Endothelial cell of umbilical vein (primary cell): Measurements from ENCODE around the gene PALM.

Source experiments
- JUN ChIP-seq: IDR thresholded peaks from 2 replicates; pipeline ENCODE4 v1.6.1; 2011; ENCODE audit warnings: borderline replicate concordance, low read depth; ENCODE audit not compliant: insufficient read length, insufficient read depth
- TF ChIP-seq, protein P1 (sequence below), 2 donors: IDR thresholded peaks; 1 replicate in 1 of 2; 2 replicates in 1 of 2; pipeline ENCODE4 v1.5.1; 2011; ENCODE audit warnings: low read length in 2 of 2, mild to moderate bottlenecking in 2 of 2, moderate library complexity in 2 of 2, control low read depth in 1 of 2, inconsistent platforms in 1 of 2, low read depth in 1 of 2; ENCODE audit not compliant: insufficient read depth in 1 of 2; ENCODE audit errors: extremely low read depth in 1 of 2

- TF ChIP-seq, protein P1, sequence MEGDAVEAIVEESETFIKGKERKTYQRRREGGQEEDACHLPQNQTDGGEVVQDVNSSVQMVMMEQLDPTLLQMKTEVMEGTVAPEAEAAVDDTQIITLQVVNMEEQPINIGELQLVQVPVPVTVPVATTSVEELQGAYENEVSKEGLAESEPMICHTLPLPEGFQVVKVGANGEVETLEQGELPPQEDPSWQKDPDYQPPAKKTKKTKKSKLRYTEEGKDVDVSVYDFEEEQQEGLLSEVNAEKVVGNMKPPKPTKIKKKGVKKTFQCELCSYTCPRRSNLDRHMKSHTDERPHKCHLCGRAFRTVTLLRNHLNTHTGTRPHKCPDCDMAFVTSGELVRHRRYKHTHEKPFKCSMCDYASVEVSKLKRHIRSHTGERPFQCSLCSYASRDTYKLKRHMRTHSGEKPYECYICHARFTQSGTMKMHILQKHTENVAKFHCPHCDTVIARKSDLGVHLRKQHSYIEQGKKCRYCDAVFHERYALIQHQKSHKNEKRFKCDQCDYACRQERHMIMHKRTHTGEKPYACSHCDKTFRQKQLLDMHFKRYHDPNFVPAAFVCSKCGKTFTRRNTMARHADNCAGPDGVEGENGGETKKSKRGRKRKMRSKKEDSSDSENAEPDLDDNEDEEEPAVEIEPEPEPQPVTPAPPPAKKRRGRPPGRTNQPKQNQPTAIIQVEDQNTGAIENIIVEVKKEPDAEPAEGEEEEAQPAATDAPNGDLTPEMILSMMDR (IDR thresholded peaks at IDR 0.05; ENCODE audit: extremely low read depth in 1 of 2, insufficient read depth in 1 of 2, low read depth in 1 of 2, low read length in 2 of 2), result no peak
- TF ChIP-seq JUN, result peak; percentile 20
These were observed 47.5 kb downstream of the PALM start for GRCh38 chr19:756236-756635.
